GM18907 (cell line): ENCODE data around the gene STRN4.
"Not testable (repeated sequence)": the region's sequence is repeated elsewhere in the genome, so short reads cannot be mapped to it uniquely, and the experiment has no call there.

Experiments used
- ATAC-seq: cut with Tn5 transposase; IDR thresholded peaks from one replicate; pipeline ENCODE4 v1.9.1; 2021; ENCODE audit warnings: mild to moderate bottlenecking, moderate library complexity; ENCODE audit not compliant: unreplicated experiment

Gene STRN4

DNA sequence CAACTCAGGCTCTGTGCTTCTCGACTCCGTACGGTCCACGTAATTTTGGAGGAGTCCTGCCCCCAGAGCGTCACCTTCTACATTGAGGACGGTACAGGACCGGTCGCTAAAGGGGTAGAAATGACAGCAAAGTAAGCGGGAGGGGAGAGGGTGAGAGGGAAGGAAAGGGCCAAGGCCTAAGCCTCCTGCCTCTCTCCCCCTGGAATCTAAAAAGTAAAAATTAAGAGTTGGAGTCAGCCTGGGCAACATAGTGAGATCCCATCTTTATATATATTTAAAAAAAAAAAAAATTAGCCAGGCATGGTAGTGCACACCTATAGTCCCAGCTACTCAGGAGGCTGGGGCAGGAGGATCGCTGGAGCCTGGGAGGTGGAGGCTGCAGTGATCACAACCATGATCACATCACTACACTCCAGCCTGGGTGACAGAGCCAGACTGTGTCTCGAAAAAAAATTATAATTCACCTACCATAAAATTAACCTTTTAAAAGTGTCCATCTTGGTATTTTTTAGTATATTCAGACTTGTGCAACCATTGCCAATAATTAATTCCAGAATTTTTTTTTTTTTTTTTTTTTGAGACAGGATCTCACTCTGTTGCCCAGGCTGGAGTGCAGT, 29.5 kb upstream of the STRN4 start:
- ATAC-seq = no peak

DNA sequence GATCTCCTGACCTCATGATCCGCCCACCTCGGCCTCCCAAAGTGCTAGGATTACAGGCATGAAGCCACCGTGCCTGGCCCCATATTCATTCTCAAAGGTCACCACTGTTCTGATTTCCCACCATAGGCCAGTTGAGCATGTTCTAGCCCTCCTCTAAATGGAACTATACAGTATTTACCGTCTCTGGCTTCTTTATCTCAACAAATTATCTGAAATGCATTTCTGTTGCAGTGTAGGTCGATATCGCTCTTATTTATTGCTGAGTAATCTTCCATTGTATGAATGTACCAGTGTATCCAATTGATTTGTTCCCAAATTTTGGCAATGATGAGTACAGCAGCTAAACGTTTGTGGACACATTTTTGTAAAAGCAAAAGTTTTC, 26.8 kb upstream of the STRN4 start:
- no peak for ATAC-seq

DNA sequence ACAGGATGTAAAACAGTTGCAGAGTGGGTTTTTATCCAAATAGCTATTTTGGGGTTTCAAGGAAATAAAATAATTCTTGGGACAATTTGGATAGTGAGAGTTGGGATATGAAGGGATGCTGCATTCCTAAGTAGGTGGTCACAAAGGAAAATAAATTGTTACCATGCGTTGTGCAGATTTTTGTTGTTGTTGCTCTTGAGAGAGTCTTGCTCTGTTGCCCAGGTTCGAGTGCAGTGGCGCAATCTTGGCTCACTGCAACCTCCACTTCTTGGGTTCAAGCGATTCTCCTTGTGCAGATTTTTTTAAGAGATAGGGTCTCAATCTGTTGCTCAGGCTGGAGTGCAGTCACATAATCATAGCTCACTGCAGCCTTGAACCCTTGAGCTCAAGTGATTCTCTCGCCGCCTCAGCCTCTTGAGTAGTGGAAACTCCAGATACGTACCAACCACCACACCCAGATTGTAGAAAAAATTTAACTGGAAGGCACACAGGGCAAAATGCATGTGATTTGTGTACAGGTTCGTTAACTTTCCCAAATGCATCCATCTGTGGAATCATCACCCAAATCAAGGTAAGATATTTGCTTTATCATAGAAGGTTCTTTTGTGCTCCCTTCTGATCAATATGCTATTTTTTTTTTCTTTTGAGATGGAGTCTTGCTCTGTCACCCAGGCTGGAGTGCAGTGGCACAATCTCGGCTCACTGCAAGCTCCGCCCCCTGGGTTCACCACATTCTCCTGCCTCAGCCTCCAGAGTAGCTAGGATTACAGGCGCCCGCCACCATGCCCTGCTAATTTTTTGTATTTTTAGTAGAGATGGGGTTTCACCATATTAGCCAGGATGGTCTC, 26.1 kb upstream of the STRN4 start:
- ATAC-seq = no peak

DNA sequence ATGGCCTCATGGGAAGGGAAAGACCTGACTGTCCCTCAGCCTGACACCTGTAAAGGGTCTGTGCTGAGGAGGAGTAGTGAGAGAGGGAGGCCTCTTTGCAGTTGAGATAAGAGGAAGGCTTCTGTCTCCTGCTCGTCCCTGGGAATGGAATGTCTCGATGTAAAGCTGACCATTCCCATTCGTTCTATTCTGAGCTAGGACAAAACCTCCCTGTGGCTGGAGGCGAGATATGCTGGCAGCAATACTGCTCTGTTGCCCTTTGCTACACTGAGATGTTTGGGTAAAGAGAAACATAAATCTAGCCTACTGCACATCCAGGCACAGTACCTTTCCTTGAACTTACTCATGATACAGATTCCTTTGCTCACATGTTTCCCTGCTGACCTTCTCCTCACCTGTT, 22.5 kb upstream of the STRN4 start:
- ATAC-seq = not testable (repeated sequence)

DNA sequence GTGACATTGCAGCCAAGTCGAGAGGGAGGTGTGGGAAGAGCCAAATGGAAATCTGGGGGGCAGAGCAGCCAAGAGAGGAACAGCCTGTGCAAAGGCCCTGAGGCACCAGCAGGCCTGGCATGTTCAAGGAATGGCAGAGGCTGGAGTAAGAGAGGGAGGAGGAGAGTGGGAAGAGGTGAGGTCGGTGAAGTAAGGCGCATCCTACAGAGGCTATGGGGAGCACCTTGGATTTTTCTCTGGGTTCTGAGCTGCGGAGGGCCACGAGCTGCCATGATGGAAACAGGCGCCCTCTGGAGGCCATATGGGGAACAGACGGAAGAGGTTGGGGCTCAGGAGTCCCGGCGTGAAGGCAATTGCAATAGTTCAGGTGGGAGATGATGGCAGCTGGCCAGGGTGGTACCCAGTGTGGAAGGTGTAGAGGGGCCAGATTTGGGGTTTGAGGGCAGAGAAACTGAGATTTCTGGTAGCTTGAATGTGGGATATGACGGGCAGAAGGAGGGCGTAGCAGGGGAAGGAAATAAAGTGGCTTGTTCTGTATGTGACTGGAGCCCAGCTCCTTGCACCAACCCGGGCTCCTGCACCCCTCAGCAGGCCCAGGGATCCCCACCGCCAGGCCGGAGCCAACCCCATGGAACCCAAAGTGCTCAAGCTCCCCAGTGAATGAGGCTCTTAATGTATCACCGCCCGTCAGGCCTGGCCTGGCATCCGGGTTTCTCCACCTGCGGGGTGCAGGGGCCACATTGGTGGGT, 20.5 kb upstream of the STRN4 start:
- ATAC-seq = no peak

DNA sequence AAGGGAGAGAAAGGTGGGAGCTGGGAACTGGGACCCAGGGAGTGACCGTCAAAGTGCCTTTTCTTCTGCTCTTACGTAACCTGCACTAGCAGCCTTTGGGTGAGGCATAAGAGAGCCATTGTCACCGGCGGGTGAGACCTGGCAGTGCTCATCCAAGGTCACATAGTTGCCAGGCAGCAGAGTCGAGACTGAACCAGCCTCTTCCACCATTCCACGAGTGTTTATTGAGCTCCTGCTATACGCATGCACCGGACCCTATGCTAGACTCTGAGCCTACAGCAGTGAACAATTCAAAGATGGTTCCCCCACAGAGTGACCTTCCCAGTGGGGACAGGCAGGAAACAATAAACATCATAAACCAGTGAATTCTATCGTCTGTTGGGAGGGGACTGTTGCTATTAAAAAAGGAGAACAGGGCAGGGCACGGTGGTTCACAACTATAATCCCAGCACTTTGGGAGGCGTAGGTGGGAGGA, 18.6 kb upstream of the STRN4 start:
- no peak for ATAC-seq

DNA sequence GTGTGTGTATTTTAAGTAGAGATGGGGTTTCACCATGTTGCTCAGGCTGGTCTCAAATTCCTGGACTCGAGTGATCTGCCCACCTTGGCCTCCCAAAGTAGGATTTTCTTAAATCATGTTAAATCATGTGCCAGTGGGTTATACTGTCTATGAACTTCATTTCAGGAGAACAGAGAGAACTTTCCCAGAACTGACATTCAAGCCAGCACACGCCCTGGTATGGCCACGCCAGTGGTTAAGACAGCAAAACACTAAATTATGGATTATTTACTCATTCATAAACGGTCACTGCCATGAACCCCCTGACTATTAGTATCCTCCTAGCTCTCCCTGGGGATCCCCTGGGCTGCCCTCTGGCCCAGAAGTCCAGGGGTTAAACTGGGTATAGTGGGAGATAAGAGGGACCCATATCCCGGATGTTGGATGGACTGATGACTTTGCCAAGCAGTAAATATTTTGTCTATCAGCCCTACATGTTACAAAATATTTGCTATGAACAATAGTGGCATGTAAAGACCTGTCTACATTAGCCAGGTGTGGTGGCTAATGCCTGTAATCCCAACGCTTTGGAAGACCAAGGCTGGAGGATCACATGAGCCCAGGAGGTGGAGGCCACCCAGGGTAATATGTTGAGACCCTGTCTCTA, 16.1 kb upstream of the STRN4 start:
- ATAC-seq = no peak

DNA sequence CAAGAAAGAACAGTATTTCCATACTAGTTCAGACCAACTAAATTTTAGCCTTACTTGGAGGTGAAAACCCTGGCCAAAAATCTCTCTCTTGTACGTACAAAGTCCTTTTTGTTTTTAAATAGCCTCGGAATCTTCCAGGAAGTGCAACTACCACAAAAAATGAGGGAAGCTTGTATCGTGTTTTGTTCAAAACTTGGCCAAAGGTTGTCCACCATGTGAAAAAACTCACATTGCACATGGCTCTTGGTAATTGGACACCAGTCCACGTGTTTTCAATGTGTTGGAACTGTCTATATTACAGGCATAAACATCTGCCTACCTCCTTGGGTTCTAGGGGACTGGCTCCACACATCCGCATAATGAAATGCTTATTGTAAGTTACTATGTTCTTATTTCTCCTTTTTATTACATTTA, 15.2 kb upstream of the STRN4 start:
- no peak for ATAC-seq

- not testable (repeated sequence) for ATAC-seq
Measured at GRCh38 chr19:46760897-46761296, 14.6 kb upstream of the STRN4 start.

GRCh38 chr19:46760363-46760762, 14.1 kb upstream of the STRN4 start:
- no peak for ATAC-seq

DNA sequence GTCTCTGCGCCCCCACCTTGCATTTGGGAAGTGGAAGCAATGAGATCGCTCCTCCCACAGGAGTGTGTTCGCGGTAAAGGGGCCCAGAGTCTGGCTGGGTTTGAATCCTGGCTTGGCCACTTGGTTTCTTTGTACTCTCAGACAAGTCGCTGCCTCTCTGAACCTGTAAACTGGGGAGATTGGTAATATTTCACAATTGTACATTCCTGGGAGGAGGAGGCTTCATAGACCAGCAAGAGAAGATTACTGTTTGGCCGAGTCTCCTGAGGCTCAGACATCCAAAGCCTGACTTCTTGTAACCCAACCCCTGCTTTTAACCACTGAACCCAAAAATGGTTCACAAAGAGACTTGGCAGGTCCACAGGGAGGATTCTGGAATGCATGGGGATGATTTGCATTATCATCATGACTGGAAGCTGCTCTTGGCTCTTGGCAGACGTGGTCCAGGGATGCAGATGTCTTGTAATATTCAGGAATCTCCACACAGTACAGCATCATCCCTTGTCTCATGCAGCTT, 13.6 kb upstream of the STRN4 start:
- no peak for ATAC-seq

GRCh38 chr19:46759206-46759605, 13.0 kb upstream of the STRN4 start:
- no peak for ATAC-seq

DNA sequence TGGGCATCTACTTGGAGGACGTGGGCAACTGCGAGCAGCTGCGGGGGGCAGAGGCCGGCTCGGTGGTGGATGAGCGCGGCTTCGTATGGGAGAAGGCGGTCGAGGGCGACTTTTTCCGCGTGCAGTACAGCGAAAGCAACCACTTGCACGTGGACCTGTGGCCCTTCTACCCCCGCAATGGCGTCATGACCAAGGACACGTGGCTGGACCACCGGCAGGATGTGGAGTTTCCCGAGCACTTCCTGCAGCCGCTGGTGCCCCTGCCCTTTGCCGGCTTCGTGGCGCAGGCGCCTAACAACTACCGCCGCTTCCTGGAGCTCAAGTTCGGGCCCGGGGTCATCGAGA, 10.3 kb upstream of the STRN4 start:
- ATAC-seq = no peak

- ATAC-seq = no peak
Measured at GRCh38 chr19:46755853-46756543, 9.7 kb upstream of the STRN4 start.

DNA sequence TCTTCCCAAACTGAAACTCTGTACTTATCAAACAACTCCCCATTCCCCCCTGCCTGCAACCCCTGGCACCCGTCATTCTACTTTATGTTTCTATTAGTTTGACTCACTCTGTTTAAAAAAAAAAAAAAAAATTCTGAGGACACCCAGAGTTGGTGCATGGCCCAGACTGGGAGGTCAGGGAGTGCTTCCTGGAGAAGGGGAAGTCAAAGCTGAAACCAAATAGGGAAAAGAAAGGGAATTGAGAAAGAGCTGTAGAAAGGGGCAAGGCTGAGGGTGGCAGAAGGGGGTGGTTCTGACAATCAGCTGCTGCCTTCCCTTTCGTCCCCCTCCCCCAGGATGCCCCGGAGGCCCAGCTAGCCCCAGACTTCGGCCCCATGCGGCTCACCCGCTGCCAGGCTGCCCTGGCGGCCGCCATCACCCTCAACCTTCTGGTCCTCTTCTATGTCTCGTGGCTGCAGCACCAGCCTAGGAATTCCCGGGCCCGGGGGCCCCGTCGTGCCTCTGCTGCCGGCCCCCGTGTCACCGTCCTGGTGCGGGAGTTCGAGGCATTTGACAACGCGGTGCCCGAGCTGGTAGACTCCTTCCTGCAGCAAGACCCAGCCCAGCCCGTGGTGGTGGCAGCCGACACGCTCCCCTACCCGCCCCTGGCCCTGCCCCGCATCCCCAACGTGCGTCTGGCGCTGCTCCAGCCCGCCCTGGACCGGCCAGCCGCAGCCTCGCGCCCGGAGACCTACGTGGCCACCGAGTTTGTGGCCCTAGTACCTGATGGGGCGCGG, 9.0 kb upstream of the STRN4 start:
- no peak for ATAC-seq

DNA sequence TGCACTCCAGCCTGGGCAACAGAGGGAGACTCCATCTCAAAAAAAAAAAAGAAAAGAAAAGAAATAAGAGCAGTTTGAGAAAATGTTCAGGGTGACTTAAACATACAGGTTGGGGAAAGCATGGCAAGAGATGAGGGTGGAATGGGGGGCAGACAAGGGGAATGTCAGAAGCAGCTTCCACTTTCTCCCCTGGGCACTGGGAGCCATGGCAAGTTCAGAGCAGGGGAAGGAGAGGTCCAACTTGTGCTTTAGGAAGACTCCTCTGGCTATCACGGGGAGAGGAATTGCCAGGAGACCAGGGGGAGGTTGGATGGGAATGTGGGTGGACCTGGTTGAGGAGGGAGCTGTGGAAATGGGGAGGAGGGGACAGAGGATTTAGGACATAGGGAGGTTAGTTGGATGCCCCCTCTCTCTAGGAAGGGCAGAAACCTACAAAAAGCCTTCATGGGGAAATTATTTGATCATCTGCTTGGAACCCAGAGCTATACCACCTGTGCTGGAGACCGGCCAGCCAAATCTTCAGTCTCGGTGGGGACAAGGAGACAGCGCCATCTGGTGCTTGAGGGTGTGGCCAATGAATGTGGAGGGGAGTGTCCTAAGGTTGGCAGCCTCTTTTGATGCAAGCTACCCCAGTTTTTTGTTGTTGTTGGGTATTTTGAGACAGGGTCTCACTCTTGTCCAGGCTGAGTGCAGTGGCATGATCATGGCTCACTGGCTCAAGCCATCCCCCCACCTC, 7.3 kb upstream of the STRN4 start:
- no peak for ATAC-seq

DNA sequence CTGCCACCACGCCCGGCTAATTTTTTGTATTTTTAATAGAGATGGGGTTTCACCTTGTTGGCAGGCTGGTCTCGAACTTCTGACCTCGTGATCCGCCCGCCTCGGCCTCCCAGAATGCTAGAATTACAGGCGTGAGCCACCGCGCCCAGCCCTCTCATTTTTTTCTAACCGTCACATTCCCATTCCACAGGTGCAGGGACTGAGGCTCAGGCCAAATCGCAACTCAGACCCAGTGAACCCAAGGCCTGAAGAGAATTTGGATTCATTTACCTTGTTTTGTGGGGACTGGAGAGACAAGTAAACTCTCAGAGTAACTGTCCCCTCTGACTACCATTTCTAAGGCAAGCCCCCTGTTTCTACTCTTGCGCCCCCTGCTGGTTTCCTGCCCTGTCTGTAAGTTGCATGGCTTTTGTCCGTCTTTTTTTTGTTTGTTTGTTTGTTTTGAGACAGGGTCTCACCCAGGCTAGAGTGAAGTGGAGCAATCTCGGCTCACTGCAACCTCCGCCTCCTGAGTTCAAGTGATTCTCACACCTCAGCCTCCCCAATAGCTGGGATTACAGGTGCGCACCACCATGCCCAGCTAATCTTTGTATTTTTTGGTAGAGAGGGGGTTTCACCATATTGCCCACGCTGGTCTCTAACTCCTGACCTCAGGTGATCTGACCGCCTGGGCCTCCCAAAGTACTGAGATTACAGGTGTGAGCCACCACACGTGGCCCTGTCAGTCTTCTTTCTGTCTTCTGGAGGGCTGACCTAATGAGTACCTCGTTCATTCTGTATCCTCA, 2.3 kb upstream of the STRN4 start:
- no peak for ATAC-seq

DNA sequence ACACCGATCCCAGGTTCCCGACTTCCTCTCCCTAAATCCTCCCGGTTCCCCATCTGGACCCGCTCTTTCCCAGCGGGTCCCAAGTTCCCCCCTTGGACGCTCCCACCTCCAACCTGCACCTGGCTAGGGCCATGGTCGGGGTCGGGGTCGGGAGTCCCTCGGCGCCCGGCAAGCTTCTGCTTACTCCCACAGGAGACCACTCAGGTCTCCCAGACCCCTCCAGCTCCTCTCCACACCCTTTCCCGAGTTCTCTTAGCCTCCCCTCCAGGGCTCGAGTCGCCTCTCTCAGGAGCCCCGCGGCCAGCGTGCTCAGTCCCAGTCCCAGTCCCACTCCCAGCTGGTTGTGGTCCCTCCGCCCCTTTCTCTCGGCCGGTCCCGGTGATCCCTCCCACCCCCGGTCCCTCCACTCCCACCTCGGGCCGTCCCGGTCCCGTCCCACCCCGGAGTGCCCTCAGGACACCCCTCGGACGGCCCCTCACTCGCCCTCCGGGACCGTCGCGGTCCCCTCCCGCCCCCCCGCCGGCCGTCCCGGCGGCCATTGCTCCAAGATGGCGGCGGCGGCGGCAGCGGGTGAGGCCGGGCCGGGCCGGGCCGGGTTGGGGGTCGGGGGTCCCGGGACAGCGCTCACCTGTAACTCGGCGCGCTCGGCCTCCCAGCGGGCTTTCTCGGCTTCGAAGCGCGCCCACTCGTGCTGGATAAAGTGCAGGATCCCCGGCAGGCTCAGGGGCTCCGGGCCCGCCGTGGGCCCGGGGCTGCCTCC, 549 bp downstream of the STRN4 start, which contains the start of gene FKRP:
Gene FKRP, plus strand, starts transcription at position 537 of the 760 bp plus-strand sequence. CDS start 9,394 bp downstream, outside the sequence.
- peak; percentile 43 for ATAC-seq
